IMR-90 (cell line): Measurements from ENCODE around the gene GTF2H4. TPM values are rescaled to one million over a fixed set of nuclear protein-coding genes. Genes with fewer than 3 reads are reported as not detected.

Source experiments
- ATAC-seq: fragments of 200-7000 bp; cut with Tn5 transposase; 2 replicates; pipeline ENCODE4 v1.9.1; 2020; ENCODE audit warnings: low read depth, mild to moderate bottlenecking, moderate library complexity
- BruUV-seq: library from RNA; stranded (reverse); fragments of 400-500 nt; replicated peaks from 2 replicates; lab custom pipeline; 2021; lab: Mats Ljungman, UMichigan
- CTCF ChIA-PET: fragments of 300-600 bp; formaldehyde crosslinking; extraction: SDS; loops from one replicate; lab custom pipeline; 2021; ENCODE audit warnings: antibody characterized with exemption; lab: Yijun Ruan, JAX
- POLR2A ChIA-PET: fragments of 300-600 bp; sonication (Branson Sonifier 250); formaldehyde crosslinking; loops from one replicate; lab custom pipeline; 2022; ENCODE audit warnings: antibody characterized with exemption; ENCODE audit not compliant: unreplicated experiment; lab: Charles Lee
- DNase-seq: peaks from one replicate; pipeline ENCODE4 v3.0.0; 2013
- H2AFZ ChIP-seq: replicated peaks from 2 replicates; pipeline ENCODE3; 2013; ENCODE audit warnings: low read length, mild to moderate bottlenecking; ENCODE audit not compliant: poor library complexity
- H2AK5ac ChIP-seq: 2 replicates; pipeline ENCODE4 v1.6.1; 2013; ENCODE audit warnings: low read depth, low read length, inconsistent platforms
- H2AK9ac ChIP-seq: replicated peaks from 2 replicates; pipeline ENCODE3; 2013; ENCODE audit warnings: mild to moderate bottlenecking, low read depth, low read length, moderate library complexity; ENCODE audit not compliant: poor library complexity
- H2BK120ac ChIP-seq: 2 replicates; pipeline ENCODE4 v1.6.1; 2013; ENCODE audit warnings: low read depth, low read length, inconsistent platforms
- H2BK15ac ChIP-seq: 3 replicates; pipeline ENCODE4 v1.6.1; 2013; ENCODE audit warnings: low read depth, low read length, inconsistent platforms
- H2BK20ac ChIP-seq: 2 replicates; pipeline ENCODE4 v1.6.1; 2013; ENCODE audit warnings: low read depth, mild to moderate bottlenecking, inconsistent platforms, low read length, moderate library complexity
- H2BK5ac ChIP-seq: 2 replicates; pipeline ENCODE4 v1.6.1; 2013; ENCODE audit warnings: mild to moderate bottlenecking, low read depth, low read length, inconsistent platforms; ENCODE audit not compliant: poor library complexity, severe bottlenecking
- H3K14ac ChIP-seq: replicated peaks from 2 replicates; pipeline ENCODE4 v1.6.1; 2013; ENCODE audit warnings: low read depth, low read length, inconsistent platforms
- H3K18ac ChIP-seq: 2 replicates; pipeline ENCODE4 v1.6.1; 2013; ENCODE audit warnings: low read depth, low read length, control low read depth
- H3K23ac ChIP-seq: 2 replicates; pipeline ENCODE4 v1.6.1; 2013; ENCODE audit warnings: low read depth, low read length, inconsistent platforms
- H3K27ac ChIP-seq: 2 replicates; pipeline ENCODE4 v1.5.1; 2013; ENCODE audit warnings: mild to moderate bottlenecking, control low read depth, low read length; ENCODE audit not compliant: insufficient read depth
- H3K27me3 ChIP-seq: 2 replicates; pipeline ENCODE4 v1.6.1; 2013; ENCODE audit warnings: low read length; ENCODE audit not compliant: control insufficient read depth, insufficient read depth
- H3K36me3 ChIP-seq: 2 replicates; pipeline ENCODE4 v1.6.1; 2013; ENCODE audit warnings: low read length, mixed read lengths; ENCODE audit not compliant: control insufficient read depth, insufficient read depth
- H3K4ac ChIP-seq: 2 replicates; pipeline ENCODE4 v1.6.1; 2013; ENCODE audit warnings: low read depth, low read length, inconsistent platforms
- H3K4me1 ChIP-seq: 2 replicates; pipeline ENCODE4 v1.6.1; 2013; ENCODE audit warnings: low read length, mixed read lengths; ENCODE audit not compliant: control insufficient read depth, insufficient read depth
- H3K4me2 ChIP-seq: 2 replicates; pipeline ENCODE4 v1.6.1; 2013; ENCODE audit warnings: low read depth, mild to moderate bottlenecking, control low read depth, low read length, moderate library complexity
- H3K4me3 ChIP-seq: 2 replicates; pipeline ENCODE4 v1.5.1; 2013; ENCODE audit warnings: low read depth, mild to moderate bottlenecking, control low read depth, low read length, moderate library complexity; ENCODE audit not compliant: insufficient read depth
- H3K56ac ChIP-seq: 2 replicates; pipeline ENCODE4 v1.6.1; 2013; ENCODE audit warnings: low read length, inconsistent platforms; ENCODE audit not compliant: insufficient read depth; ENCODE audit errors: extremely low read depth
- H3K79me1 ChIP-seq, 2 experiments: 2 replicates each; pipeline ENCODE4 v1.6.1; 2013; ENCODE audit warnings: low read length in 2 of 2, inconsistent platforms in 1 of 2, low read depth in 1 of 2
- H3K9ac ChIP-seq: 2 replicates; pipeline ENCODE4 v1.6.1; 2013; ENCODE audit warnings: low read depth, low read length, control low read depth
- H3K9me1 ChIP-seq: 2 replicates; pipeline ENCODE4 v1.6.1; 2013; ENCODE audit warnings: low read length, inconsistent platforms; ENCODE audit not compliant: insufficient read depth
- H3K9me3 ChIP-seq: 2 replicates; pipeline ENCODE4 v1.6.1; 2013; ENCODE audit warnings: low read length; ENCODE audit not compliant: control insufficient read depth, insufficient read depth
- H4K20me1 ChIP-seq: 2 replicates; pipeline ENCODE4 v1.6.1; 2013; ENCODE audit warnings: low read length, inconsistent platforms; ENCODE audit not compliant: insufficient read depth
- H4K5ac ChIP-seq: 2 replicates; pipeline ENCODE4 v1.6.1; 2013; ENCODE audit warnings: mild to moderate bottlenecking, low read depth, low read length, control low read depth
- H4K8ac ChIP-seq, 2 experiments: 2 replicates each; pipeline ENCODE4 v1.6.1; 2013; ENCODE audit warnings: low read depth in 2 of 2, low read length in 2 of 2, control low read depth in 1 of 2, inconsistent platforms in 1 of 2
- H4K91ac ChIP-seq: 2 replicates; pipeline ENCODE4 v1.6.1; 2013; ENCODE audit warnings: low read depth, low read length, inconsistent platforms; ENCODE audit not compliant: insufficient read depth
- CHD1 ChIP-seq: IDR thresholded peaks from 2 replicates; pipeline ENCODE4 v1.6.1; 2012; ENCODE audit warnings: low read depth, low read length, improper control_type of control experiment
- MAFK ChIP-seq: IDR thresholded peaks from 2 replicates; pipeline ENCODE4 v1.6.1; 2012; ENCODE audit warnings: low read depth, low read length, improper control_type of control experiment
- RCOR1 ChIP-seq: IDR thresholded peaks from 2 replicates; pipeline ENCODE4 v1.6.1; 2012; ENCODE audit warnings: mild to moderate bottlenecking, low read length, improper control_type of control experiment; ENCODE audit not compliant: insufficient replicate concordance
- RFX5 ChIP-seq: IDR thresholded peaks from 2 replicates; pipeline ENCODE4 v1.8.0; 2012; ENCODE audit warnings: low read depth, mild to moderate bottlenecking, low read length, moderate library complexity
- WGBS, 2 experiments: methylation state at CpG; one replicate each; pipeline versions ENCODE4 v1.1.5 to v1.1.7; 2013; ENCODE audit warnings: missing lambda C conversion rate in 2 of 2; ENCODE audit not compliant: insufficient read length in 1 of 2; ENCODE audit errors: extremely low coverage in 2 of 2; 5-methylcytosine and 5-hydroxymethylcytosine counted together
- dilution Hi-C: fragments of 300-500 bp; cut with HindIII; formaldehyde crosslinking; loops from one replicate; pipeline ENCODE4 v1.14.3; 2018; ENCODE audit warnings: low sequenced_read_pairs; ENCODE audit not compliant: unreplicated experiment
- in situ Hi-C: fragments of 300-500 bp; cut with MboI; formaldehyde crosslinking; loops from 3 replicates; pipeline ENCODE4 v1.14.3; 2019; ENCODE audit warnings: low sequenced_read_pairs, inconsistent platforms, mixed read lengths
- intact Hi-C: fragments of 100-400 bp; cut with micrococcal nuclease; formaldehyde crosslinking; loops from 2 replicates; pipeline ENCODE4 v1.10.0; 2022
- polyA plus RNA-seq, 3 experiments: library from polyadenylated mRNA; depleted of rRNA; stranded (reverse); fragments of >200 nt; gene quantifications; 2 replicates each; pipeline ENCODE4 v1.2.3, GENCODE V29; 2012; ENCODE audit warnings: low replicate concordance in 1 of 3
- total RNA-seq: library from RNA; depleted of rRNA; stranded (reverse); fragments of >200 nt; gene quantifications from 2 replicates; pipeline ENCODE4 v1.2.3, GENCODE V29; 2012

The GTF2H4 gene
- total and polyA plus RNA-seq, 2 of the 4 experiments (the other 2 are of a cell fraction) = 13.4 to 30.8 TPM

DNA sequence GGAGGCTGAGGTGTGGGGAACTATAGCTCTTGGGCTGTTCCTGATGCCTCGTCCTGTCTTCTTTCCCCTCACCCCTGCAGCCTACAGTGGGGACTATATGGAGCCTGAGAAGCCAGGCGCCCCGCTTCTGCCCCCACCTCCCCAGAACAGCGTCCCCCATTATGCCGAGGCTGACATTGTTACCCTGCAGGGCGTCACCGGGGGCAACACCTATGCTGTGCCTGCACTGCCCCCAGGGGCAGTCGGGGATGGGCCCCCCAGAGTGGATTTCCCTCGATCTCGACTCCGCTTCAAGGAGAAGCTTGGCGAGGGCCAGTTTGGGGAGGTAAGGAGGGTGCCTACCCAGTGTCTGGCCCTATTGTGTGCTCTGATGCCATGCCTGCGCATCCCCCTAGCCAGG, 11.5 kb upstream of the GTF2H4 start:
- no CpG with 5 or more reads among the region's 13 CpGs for WGBS, 2 experiments

More for the DNA sequence above, 11.5 kb upstream of the GTF2H4 start:
- BruUV-seq = no TSS peak
- Histone ChIP-seq H3K9me3 (no peaks in the 10 kb centered on the region), H3K56ac (no peak overlapping the region), H3K79me1 (peaks cover 0 to 4% of the 10 kb centered on the region in 2 experiments; a peak in 2 of 4 replicates), H2BK120ac (no peak overlapping the region), H4K5ac (no peak overlapping the region), H3K36me3 (peaks cover 61% of the 10 kb centered on the region), H3K9me1 (no peaks in the 10 kb centered on the region), H2BK15ac (no peak overlapping the region), H4K91ac (no peak overlapping the region), H2AFZ (no peak overlapping the region), H3K9ac (no peak overlapping the region), H4K20me1 (no peaks in the 10 kb centered on the region; the same call in 1 of the 2 replicates), H3K27me3 (no peaks in the 10 kb centered on the region), H3K23ac (no peak overlapping the region), H3K18ac (no peak overlapping the region), H3K4me3 (no peak overlapping the region), H2BK5ac (no peak overlapping the region), H3K14ac (no peak overlapping the region), H3K4me2 (no peak overlapping the region), H4K8ac (no peak overlapping the region), H3K4me1 (no peaks in the 10 kb centered on the region), H2BK20ac (no peak overlapping the region), H2AK9ac (no peak overlapping the region), H3K27ac (no peak overlapping the region), H2AK5ac (no peak overlapping the region), H3K4ac (no peak overlapping the region)
- ChIA-PET CTCF (no interaction called here), POLR2A (no interaction called here)
- DNase-seq (no peak), ATAC-seq (no peak)
- in situ Hi-C loops = no loop called here
- intact Hi-C loops = no loop called here
- dilution Hi-C loops = no loop called here
- TF ChIP-seq RCOR1 (no peak), RFX5 (no peak), MAFK (no peak), CHD1 (no peak)
